HEK293 (cell line): Measurements from ENCODE around the gene CTBP2.
A peak's percentile ranks its signal among the peaks of the same experiment; 100 is the strongest.

Source experiments
- CTCF ChIA-PET: fragments of 350-600 bp; formaldehyde crosslinking; extraction: SDS; loops from one replicate; lab custom pipeline; 2021; ENCODE audit warnings: antibody characterized with exemption; lab: Yijun Ruan, JAX
- POLR2A ChIA-PET: fragments of 300-600 bp; formaldehyde crosslinking; extraction: SDS; loops from one replicate; lab custom pipeline; 2020; ENCODE audit warnings: antibody characterized with exemption, inconsistent platforms; lab: Yijun Ruan, JAX
- H3K27ac ChIP-seq: fragments of 200-500 bp; sonication (Bioruptor generic); 2 replicates; pipeline ENCODE4 v1.5.1; 2014; ENCODE audit warnings: low read depth, low read length, control low read depth, inconsistent platforms; ENCODE audit errors: extremely low read depth
- H3K36me3 ChIP-seq, 2 experiments: fragments of 200-500 bp in 1 of 2; sonication (Bioruptor generic) in 1 of 2; 1 replicate in 1 of 2; 2 replicates in 1 of 2; pipeline ENCODE4 v1.5.1; 2014 to 2017; ENCODE audit warnings: inconsistent platforms in 2 of 2, low read length in 2 of 2; ENCODE audit not compliant: control insufficient read depth in 2 of 2, insufficient read depth in 1 of 2
- H3K4me1 ChIP-seq: fragments of 200-500 bp; sonication (Bioruptor generic); 2 replicates; pipeline ENCODE4 v1.5.1; 2014; ENCODE audit warnings: mild to moderate bottlenecking, low read length, inconsistent platforms; ENCODE audit not compliant: control insufficient read depth, insufficient read depth
- H3K4me3 ChIP-seq: 2 replicates; pipeline ENCODE4 v1.5.1; 2011; ENCODE audit warnings: low read depth, mild to moderate bottlenecking, control low read depth, low read length, moderate library complexity
- H3K9me3 ChIP-seq: fragments of 200-500 bp; sonication (Bioruptor generic); 2 replicates; pipeline ENCODE4 v1.5.1; 2014; ENCODE audit warnings: low read depth, low read length, inconsistent platforms; ENCODE audit not compliant: control insufficient read depth, insufficient read depth
- REPIN1 ChIP-seq: fragments of 450-650 bp; formaldehyde crosslinking; IDR thresholded peaks from 2 replicates; pipeline ENCODE4 v1.5.1; 2017; ENCODE audit warnings: missing biosample characterization, missing genetic modification characterization, low read depth
- ZBTB17 ChIP-seq: fragments of 450-650 bp; formaldehyde crosslinking; IDR thresholded peaks from 2 replicates; pipeline ENCODE4 v1.5.1; 2016; ENCODE audit warnings: missing biosample characterization, missing genetic modification characterization
- ZNF133 ChIP-seq: fragments of 450-650 bp; formaldehyde crosslinking; IDR thresholded peaks from 2 replicates; pipeline ENCODE4 v1.5.1; 2016; ENCODE audit warnings: missing biosample characterization, missing genetic modification characterization
- ZNF140 ChIP-seq: fragments of 450-650 bp; formaldehyde crosslinking; IDR thresholded peaks from 2 replicates; pipeline ENCODE4 v1.5.1; 2016; ENCODE audit warnings: missing biosample characterization, missing genetic modification characterization
- ZNF248 ChIP-seq: fragments of 450-650 bp; formaldehyde crosslinking; IDR thresholded peaks from 2 replicates; pipeline ENCODE4 v1.5.1; 2017; ENCODE audit warnings: missing biosample characterization, missing genetic modification characterization
- ZNF404 ChIP-seq: fragments of 450-650 bp; formaldehyde crosslinking; IDR thresholded peaks from 2 replicates; pipeline ENCODE4 v1.5.1; 2017; ENCODE audit warnings: missing biosample characterization, missing genetic modification characterization
- ZNF513 ChIP-seq: fragments of 450-650 bp; IDR thresholded peaks from 2 replicates; pipeline ENCODE4 v1.5.1; 2018; ENCODE audit warnings: missing biosample characterization, missing genetic modification characterization
- ZNF555 ChIP-seq: fragments of 450-650 bp; formaldehyde crosslinking; conservative IDR thresholded peaks from 2 replicates; pipeline ENCODE4 v1.5.1; 2017; ENCODE audit warnings: missing biosample characterization, mild to moderate bottlenecking, missing genetic modification characterization, inconsistent platforms
- ZNF621 ChIP-seq: fragments of 450-650 bp; formaldehyde crosslinking; IDR thresholded peaks from 2 replicates; pipeline ENCODE4 v1.5.1; 2017; ENCODE audit warnings: missing biosample characterization, missing genetic modification characterization
- ZNF658 ChIP-seq: fragments of 450-650 bp; formaldehyde crosslinking; IDR thresholded peaks from 2 replicates; pipeline ENCODE4; 2016; ENCODE audit warnings: missing biosample characterization, missing genetic modification characterization
- ZNF664 ChIP-seq: fragments of 450-650 bp; formaldehyde crosslinking; IDR thresholded peaks from 2 replicates; pipeline ENCODE4 v1.5.1; 2016; ENCODE audit warnings: missing biosample characterization, missing genetic modification characterization
- ZNF768 ChIP-seq: fragments of 450-650 bp; formaldehyde crosslinking; IDR thresholded peaks from 2 replicates; pipeline ENCODE4 v1.5.1; 2018; ENCODE audit warnings: missing biosample characterization, mild to moderate bottlenecking, missing genetic modification characterization
- ZNF792 ChIP-seq: fragments of 450-650 bp; formaldehyde crosslinking; IDR thresholded peaks from 2 replicates; pipeline ENCODE4 v1.5.1; 2016; ENCODE audit warnings: missing biosample characterization, missing genetic modification characterization
- TF ChIP-seq, protein P1 (sequence below): fragments of 450-650 bp; formaldehyde crosslinking; IDR thresholded peaks from 2 replicates; pipeline ENCODE4 v1.5.1; 2016; ENCODE audit warnings: missing biosample characterization, missing genetic modification characterization
- TF ChIP-seq, protein P2 (sequence below): fragments of 450-650 bp; formaldehyde crosslinking; IDR thresholded peaks from 2 replicates; pipeline ENCODE4 v1.5.1; 2017; ENCODE audit warnings: missing biosample characterization, missing genetic modification characterization
- TF ChIP-seq, protein P3 (sequence below): fragments of 450-650 bp; formaldehyde crosslinking; IDR thresholded peaks from 2 replicates; pipeline ENCODE4 v1.5.1; 2017; ENCODE audit warnings: missing biosample characterization, mild to moderate bottlenecking, missing genetic modification characterization, moderate library complexity

CTBP2 gene

DNA sequence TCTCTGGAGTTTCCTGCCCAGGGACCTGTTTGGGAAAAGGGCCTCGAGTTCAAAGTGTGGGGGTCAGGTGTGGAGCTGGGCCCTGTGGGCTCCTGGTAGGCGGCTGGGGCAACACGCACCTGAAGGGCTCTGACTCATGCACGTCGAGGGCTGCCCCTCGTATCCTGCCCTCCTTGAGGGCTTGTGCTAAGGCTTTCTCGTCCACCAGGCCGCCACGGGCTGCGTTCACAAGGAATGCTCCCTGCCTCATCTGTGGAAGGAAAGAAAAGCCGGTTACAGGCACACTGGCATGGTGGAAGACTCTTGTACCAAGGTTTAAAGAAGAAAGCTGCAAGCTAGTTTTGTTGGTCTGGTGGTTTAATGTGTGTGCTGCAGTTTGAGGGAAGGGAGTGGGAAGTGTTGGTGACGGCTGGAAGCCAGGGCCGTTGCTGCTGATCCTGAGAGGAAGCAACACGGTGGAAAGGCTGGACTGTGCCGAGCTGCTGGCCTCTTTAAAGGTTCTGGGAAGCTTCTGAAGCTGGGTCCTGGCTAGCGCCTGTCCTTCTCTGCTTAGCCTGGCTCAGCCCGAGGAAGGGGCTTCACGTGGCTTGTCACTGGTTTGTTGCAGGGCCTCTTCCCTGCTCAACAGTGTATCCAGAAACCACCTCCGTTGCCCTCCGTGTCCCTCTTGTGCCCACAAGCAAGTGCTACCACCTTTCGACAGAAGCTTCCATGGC lies 166.5 kb downstream of the CTBP2 start:
- Histone ChIP-seq H3K4me1 (no peaks in the 10 kb centered on the region), H3K36me3 (peaks cover 17 to 90% of the 10 kb centered on the region in 2 experiments)
- CTCF ChIA-PET: interaction anchor here (1.3 to 2.2 kb wide), 2 partner anchors 16 to 54 kb away, joined by 4 read pairs; no protein-coding TSS in a partner anchor

GRCh38 chr10:124993345-124993708 lies 167.0 kb downstream of the CTBP2 start:
- H3K36me3 ChIP-seq: peaks cover 17 to 84% of the 10 kb centered on the region in 2 experiments

More for the DNA sequence above, 166.5 kb downstream of the CTBP2 start:
- no peak overlapping the region for H3K27ac ChIP-seq
- TF ChIP-seq ZNF768 (tag by site-specific recombination): no peak
- no peak for TF ChIP-seq ZNF664 (tag by site-specific recombination)
- TF ChIP-seq ZNF404 (tag by site-specific recombination): no peak
- TF ChIP-seq ZNF658 (tag by site-specific recombination): no peak
- no peak for TF ChIP-seq ZNF792 (tag by site-specific recombination)
- TF ChIP-seq, protein P1, sequence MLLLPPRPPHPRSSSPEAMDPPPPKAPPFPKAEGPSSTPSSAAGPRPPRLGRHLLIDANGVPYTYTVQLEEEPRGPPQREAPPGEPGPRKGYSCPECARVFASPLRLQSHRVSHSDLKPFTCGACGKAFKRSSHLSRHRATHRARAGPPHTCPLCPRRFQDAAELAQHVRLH (tag by site-specific recombination): no peak
- TF ChIP-seq REPIN1 (tag by site-specific recombination): no peak
- no peak for TF ChIP-seq ZBTB17 (tag by site-specific recombination)
- TF ChIP-seq ZNF555 (tag by site-specific recombination): no peak
- no peak overlapping the region for H3K4me3 ChIP-seq
- no peaks in the 10 kb centered on the region for H3K9me3 ChIP-seq
- POLR2A ChIA-PET: interaction anchor here (0.6 kb wide), 1 partner anchor 86 kb away, joined by 3 read pairs; no protein-coding TSS in a partner anchor

More at GRCh38 chr10:124993345-124993708, 167.0 kb downstream of the CTBP2 start:
- H3K4me1 ChIP-seq: no peaks in the 10 kb centered on the region
- CTCF ChIA-PET: interaction anchor here (0.6 to 2.6 kb wide), 8 partner anchors 11 to 350 kb away, joined by 3 to 18 read pairs (median 4); no protein-coding TSS in a partner anchor
- POLR2A ChIA-PET: interaction anchor here (1.3 kb wide), 1 partner anchor 76 kb away, joined by 4 read pairs; no protein-coding TSS in a partner anchor
- TF ChIP-seq, protein P2, sequence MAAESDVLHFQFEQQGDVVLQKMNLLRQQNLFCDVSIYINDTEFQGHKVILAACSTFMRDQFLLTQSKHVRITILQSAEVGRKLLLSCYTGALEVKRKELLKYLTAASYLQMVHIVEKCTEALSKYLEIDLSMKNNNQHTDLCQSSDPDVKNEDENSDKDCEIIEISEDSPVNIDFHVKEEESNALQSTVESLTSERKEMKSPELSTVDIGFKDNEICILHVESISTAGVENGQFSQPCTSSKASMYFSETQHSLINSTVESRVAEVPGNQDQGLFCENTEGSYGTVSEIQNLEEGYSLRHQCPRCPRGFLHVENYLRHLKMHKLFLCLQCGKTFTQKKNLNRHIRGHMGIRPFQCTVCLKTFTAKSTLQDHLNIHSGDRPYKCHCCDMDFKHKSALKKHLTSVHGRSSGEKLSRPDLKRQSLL (tag by site-specific recombination): no peak
- TF ChIP-seq ZNF140 (no peak), ZNF621 (no peak), ZNF513 (tag by site-specific recombination) (no peak), ZNF133 (tag by site-specific recombination) (peak; percentile 97), ZNF248 (tag by site-specific recombination) (no peak)
- TF ChIP-seq, protein P3, sequence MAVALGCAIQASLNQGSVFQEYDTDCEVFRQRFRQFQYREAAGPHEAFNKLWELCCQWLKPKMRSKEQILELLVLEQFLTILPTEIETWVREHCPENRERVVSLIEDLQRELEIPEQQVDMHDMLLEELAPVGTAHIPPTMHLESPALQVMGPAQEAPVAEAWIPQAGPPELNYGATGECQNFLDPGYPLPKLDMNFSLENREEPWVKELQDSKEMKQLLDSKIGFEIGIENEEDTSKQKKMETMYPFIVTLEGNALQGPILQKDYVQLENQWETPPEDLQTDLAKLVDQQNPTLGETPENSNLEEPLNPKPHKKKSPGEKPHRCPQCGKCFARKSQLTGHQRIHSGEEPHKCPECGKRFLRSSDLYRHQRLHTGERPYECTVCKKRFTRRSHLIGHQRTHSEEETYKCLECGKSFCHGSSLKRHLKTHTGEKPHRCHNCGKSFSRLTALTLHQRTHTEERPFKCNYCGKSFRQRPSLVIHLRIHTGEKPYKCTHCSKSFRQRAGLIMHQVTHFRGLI (tag by site-specific recombination): no peak
- H3K27ac ChIP-seq: no peak overlapping the region
- H3K4me3 ChIP-seq: no peak overlapping the region
- no peaks in the 10 kb centered on the region for H3K9me3 ChIP-seq
